K562 (cell line): ENCODE results near the gene CA7. TPM values are rescaled to one million over a fixed set of nuclear protein-coding genes. Genes with fewer than 3 reads are reported as not detected.

ENCODE experiments used
- BCOR ChIP-seq: fragments of 450-650 bp; IDR thresholded peaks from 2 replicates; pipeline ENCODE4 v1.6.1; 2016
- CEBPG ChIP-seq, 3 experiments: fragments of 200-800 bp in 1 of 3; sonication (Bioruptor generic) in 1 of 3; sonication (generic) in 1 of 3; formaldehyde crosslinking in 1 of 3; IDR thresholded peaks in 2 of 3; conservative IDR thresholded peaks in 1 of 3; 2 replicates each; pipeline versions ENCODE4 v1.6.1 to v1.8.0; 2016 to 2022; ENCODE audit warnings: missing compliant biosample characterization in 2 of 3, missing genetic modification characterization in 2 of 3, mild to moderate bottlenecking in 1 of 3, missing genetic modification reagents in 1 of 3
- CHD2 ChIP-seq: IDR thresholded peaks from 2 replicates; pipeline ENCODE4 v1.6.1; 2011; ENCODE audit warnings: low read depth, low read length
- CREB1 ChIP-seq, 2 experiments: sonication (generic) in 1 of 2; formaldehyde crosslinking in 1 of 2; IDR thresholded peaks; 2 replicates each; pipeline versions ENCODE4 v1.6.1 to v1.8.0; 2012 to 2022; ENCODE audit warnings: inconsistent platforms in 1 of 2, mild to moderate bottlenecking in 1 of 2, missing genetic modification reagents in 1 of 2, moderate library complexity in 1 of 2
- GATAD2A ChIP-seq: fragments of 450-650 bp; IDR thresholded peaks from 2 replicates; pipeline ENCODE4 v1.6.1; 2017
- NRF1 ChIP-seq, 2 experiments: fragments of 450-650 bp; IDR thresholded peaks in 1 of 2; conservative IDR thresholded peaks in 1 of 2; 2 replicates each; pipeline ENCODE4 v1.6.1; 2014; ENCODE audit warnings: mild to moderate bottlenecking in 2 of 2
- TOE1 ChIP-seq, 2 experiments: fragments of 450-650 bp in 1 of 2; sonication (generic) in 1 of 2; formaldehyde crosslinking in 1 of 2; IDR thresholded peaks; 2 replicates each; pipeline versions ENCODE4 v1.7.1 to v1.8.0; 2016 to 2022; ENCODE audit warnings: borderline replicate concordance in 2 of 2, mild to moderate bottlenecking in 2 of 2, antibody characterized with exemption in 1 of 2, inconsistent platforms in 1 of 2, low read depth in 1 of 2, missing genetic modification reagents in 1 of 2, moderate library complexity in 1 of 2
- ZNF232 ChIP-seq: sonication (generic); formaldehyde crosslinking; IDR thresholded peaks from 2 replicates; pipeline ENCODE4 v1.8.0; 2022; ENCODE audit warnings: mild to moderate bottlenecking, missing genetic modification reagents
- ZNF263 ChIP-seq: sonication (generic); formaldehyde crosslinking; IDR thresholded peaks from 2 replicates; pipeline ENCODE4 v1.8.0; 2022; ENCODE audit warnings: mild to moderate bottlenecking, missing genetic modification reagents, borderline replicate concordance
- ZNF695 ChIP-seq: fragments of 450-650 bp; formaldehyde crosslinking; IDR thresholded peaks from 2 replicates; pipeline ENCODE4 v1.4.0; 2020; ENCODE audit warnings: mild to moderate bottlenecking, moderate library complexity
- ZNF830 ChIP-seq: fragments of 250-450 bp; sonication (Bioruptor Pico); IDR thresholded peaks from 2 replicates; pipeline ENCODE4 v1.5.0; 2021; ENCODE audit warnings: mild to moderate bottlenecking
- polyA plus RNA-seq, 8 experiments: library from polyadenylated mRNA; depleted of rRNA in 4 of 8; stranded (reverse) in 5 of 8; unstranded in 3 of 8; fragments of >200 nt; fragmentation: Nextera tagmentation in 2 of 8; fragmentation: Illumina TruSeq in 1 of 8; extraction: Ambion mirVana in 2 of 8; extraction: Trizol in 1 of 8; gene quantifications; 2 replicates each; pipeline versions ENCODE4 v1.2.1 to v1.2.3, GENCODE V29; 2011 to 2014; ENCODE audit warnings: inconsistent platforms in 1 of 8, missing spikeins in 1 of 8
- total RNA-seq, 7 experiments: library from RNA; depleted of rRNA in 6 of 7; stranded (reverse); fragments of >200 nt in 6 of 7; fragmentation: Illumina TruSeq in 2 of 7; extraction: Trizol in 2 of 7; gene quantifications; 2 replicates each; pipeline versions ENCODE4 v1.2.1 to v1.2.3, GENCODE V29; 2011 to 2021; ENCODE audit warnings: low replicate concordance in 1 of 7
- TF ChIP-seq, protein P1 (sequence below): sonication (generic); formaldehyde crosslinking; IDR thresholded peaks from 2 replicates; pipeline ENCODE4 v1.8.0; 2023; ENCODE audit warnings: mild to moderate bottlenecking, missing genetic modification reagents
- TF ChIP-seq, protein P2 (sequence below): fragments of 150-350 bp; IDR thresholded peaks from 2 replicates; pipeline ENCODE4 v1.6.1; 2014; ENCODE audit warnings: low read depth, mild to moderate bottlenecking, low read length, borderline replicate concordance
- TF ChIP-seq, protein P3 (sequence below): sonication (generic); formaldehyde crosslinking; IDR thresholded peaks from 2 replicates; pipeline ENCODE4 v1.8.1; 2023; ENCODE audit warnings: mild to moderate bottlenecking, missing genetic modification reagents, moderate library complexity

CA7 gene
- total and polyA plus RNA-seq, 9 of the 15 experiments (the other 6 are each of a cell fraction or from before 2014, with no cell fraction given): 0.03 to 0.07 (median 0.05) TPM; not detected in 5

DNA sequence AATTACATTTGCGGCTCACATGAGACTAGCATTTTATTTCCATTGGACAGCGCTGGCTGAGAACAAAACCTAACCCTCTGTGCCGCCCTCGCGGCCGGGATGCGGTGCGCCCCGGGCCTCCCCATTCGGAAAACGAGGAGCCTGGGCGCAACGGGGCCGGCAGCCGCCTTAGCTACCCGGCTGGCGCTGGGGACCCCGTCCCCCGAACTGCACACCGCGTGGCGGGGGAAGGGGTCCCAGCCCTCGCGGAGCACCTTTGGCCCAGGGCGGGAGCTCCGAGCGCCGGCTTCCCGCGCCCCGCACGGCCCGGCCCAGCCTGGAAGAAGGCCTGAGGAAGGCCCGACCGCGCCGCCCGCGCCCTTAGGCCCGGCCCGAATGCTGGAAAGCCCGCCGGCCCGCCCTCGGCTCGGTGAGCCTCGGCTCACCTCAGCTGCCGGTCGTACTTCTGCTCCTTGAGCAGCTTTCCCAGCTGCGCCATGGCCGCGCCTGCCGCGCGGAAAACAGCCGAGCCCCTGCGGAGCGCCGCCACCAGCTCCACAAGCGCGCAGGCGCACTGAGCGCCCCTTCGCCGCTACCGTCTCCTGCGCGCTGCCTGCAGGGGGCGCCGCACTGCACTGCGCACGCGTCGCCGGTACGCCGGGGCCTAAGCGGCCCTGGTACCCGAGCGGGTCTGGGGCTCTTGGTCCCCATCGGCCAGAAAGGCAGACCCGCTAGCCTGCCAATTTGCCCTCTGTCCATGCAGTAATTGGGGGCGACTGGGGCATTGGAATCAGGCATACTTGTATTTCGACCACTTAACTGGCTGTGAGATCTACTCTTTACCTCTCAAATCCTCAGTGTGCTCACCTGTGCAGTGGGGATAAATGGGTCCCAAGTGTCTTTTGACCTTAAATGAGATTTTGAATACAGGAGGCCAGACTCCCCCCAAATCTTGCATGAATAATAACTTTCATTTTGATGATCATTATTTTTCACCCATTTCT lies 13.5 kb upstream of the CA7 start, which contains the start of gene NAE1 (continued):
- TF ChIP-seq ZNF830 (CRISPR knock-in tag) (0 out of 2 replicates have a peak, but pooled peaks have one; percentile 12), CEBPG (CRISPR knock-in tag; IDR thresholded peaks at IDR 0.05) (no peak), CEBPG (tag; conservative IDR thresholded peaks at IDR 0.05 in 1 of 2, IDR thresholded peaks at IDR 0.05 in 1 of 2) (no peak), TOE1 (IDR thresholded peaks at IDR 0.05; ENCODE audit: borderline replicate concordance) (peak; percentile 30; the same call in 1 of the 2 replicates), TOE1 (CRISPR knock-in tag; IDR thresholded peaks at IDR 0.05; ENCODE audit: borderline replicate concordance, low read depth) (no peak), ZNF695 (no peak), CHD2 (no peak), NRF1 (conservative IDR thresholded peaks at IDR 0.05 in 1 of 2, IDR thresholded peaks at IDR 0.05 in 1 of 2) (peak; percentile 96 to 97), ZNF232 (CRISPR knock-in tag) (0 out of 2 replicates have a peak, but pooled peaks have one; percentile 74), CREB1 (IDR thresholded peaks at IDR 0.05) (peak; percentile 35; the same call in 1 of the 2 replicates), CREB1 (CRISPR knock-in tag; IDR thresholded peaks at IDR 0.05) (peak; percentile 84), GATAD2A (peak; percentile 74; the same call in 1 of the 2 replicates), ZNF263 (CRISPR knock-in tag) (no peak), BCOR (peak; percentile 100)
- TF ChIP-seq, protein P1, sequence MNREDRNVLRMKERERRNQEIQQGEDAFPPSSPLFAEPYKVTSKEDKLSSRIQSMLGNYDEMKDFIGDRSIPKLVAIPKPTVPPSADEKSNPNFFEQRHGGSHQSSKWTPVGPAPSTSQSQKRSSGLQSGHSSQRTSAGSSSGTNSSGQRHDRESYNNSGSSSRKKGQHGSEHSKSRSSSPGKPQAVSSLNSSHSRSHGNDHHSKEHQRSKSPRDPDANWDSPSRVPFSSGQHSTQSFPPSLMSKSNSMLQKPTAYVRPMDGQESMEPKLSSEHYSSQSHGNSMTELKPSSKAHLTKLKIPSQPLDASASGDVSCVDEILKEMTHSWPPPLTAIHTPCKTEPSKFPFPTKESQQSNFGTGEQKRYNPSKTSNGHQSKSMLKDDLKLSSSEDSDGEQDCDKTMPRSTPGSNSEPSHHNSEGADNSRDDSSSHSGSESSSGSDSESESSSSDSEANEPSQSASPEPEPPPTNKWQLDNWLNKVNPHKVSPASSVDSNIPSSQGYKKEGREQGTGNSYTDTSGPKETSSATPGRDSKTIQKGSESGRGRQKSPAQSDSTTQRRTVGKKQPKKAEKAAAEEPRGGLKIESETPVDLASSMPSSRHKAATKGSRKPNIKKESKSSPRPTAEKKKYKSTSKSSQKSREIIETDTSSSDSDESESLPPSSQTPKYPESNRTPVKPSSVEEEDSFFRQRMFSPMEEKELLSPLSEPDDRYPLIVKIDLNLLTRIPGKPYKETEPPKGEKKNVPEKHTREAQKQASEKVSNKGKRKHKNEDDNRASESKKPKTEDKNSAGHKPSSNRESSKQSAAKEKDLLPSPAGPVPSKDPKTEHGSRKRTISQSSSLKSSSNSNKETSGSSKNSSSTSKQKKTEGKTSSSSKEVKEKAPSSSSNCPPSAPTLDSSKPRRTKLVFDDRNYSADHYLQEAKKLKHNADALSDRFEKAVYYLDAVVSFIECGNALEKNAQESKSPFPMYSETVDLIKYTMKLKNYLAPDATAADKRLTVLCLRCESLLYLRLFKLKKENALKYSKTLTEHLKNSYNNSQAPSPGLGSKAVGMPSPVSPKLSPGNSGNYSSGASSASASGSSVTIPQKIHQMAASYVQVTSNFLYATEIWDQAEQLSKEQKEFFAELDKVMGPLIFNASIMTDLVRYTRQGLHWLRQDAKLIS (CRISPR knock-in tag): peak; percentile 76; the same call in 1 of the 2 replicates
- TF ChIP-seq, protein P2, sequence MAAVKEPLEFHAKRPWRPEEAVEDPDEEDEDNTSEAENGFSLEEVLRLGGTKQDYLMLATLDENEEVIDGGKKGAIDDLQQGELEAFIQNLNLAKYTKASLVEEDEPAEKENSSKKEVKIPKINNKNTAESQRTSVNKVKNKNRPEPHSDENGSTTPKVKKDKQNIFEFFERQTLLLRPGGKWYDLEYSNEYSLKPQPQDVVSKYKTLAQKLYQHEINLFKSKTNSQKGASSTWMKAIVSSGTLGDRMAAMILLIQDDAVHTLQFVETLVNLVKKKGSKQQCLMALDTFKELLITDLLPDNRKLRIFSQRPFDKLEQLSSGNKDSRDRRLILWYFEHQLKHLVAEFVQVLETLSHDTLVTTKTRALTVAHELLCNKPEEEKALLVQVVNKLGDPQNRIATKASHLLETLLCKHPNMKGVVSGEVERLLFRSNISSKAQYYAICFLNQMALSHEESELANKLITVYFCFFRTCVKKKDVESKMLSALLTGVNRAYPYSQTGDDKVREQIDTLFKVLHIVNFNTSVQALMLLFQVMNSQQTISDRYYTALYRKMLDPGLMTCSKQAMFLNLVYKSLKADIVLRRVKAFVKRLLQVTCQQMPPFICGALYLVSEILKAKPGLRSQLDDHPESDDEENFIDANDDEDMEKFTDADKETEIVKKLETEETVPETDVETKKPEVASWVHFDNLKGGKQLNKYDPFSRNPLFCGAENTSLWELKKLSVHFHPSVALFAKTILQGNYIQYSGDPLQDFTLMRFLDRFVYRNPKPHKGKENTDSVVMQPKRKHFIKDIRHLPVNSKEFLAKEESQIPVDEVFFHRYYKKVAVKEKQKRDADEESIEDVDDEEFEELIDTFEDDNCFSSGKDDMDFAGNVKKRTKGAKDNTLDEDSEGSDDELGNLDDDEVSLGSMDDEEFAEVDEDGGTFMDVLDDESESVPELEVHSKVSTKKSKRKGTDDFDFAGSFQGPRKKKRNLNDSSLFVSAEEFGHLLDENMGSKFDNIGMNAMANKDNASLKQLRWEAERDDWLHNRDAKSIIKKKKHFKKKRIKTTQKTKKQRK: no peak
- TF ChIP-seq, protein P3, sequence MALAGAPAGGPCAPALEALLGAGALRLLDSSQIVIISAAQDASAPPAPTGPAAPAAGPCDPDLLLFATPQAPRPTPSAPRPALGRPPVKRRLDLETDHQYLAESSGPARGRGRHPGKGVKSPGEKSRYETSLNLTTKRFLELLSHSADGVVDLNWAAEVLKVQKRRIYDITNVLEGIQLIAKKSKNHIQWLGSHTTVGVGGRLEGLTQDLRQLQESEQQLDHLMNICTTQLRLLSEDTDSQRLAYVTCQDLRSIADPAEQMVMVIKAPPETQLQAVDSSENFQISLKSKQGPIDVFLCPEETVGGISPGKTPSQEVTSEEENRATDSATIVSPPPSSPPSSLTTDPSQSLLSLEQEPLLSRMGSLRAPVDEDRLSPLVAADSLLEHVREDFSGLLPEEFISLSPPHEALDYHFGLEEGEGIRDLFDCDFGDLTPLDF (CRISPR knock-in tag): 0 out of 2 replicates have a peak, but pooled peaks have one; percentile 52
